ENCODE results near the gene PGLYRP1.

- TF ChIP-seq CTCF (IDR thresholded peaks at IDR 0.05) (no peak), POLR2A (IDR thresholded peaks at IDR 0.05) (no peak)
Observed at GRCh38 chr19:45976178-45976577, 46.7 kb downstream of the PGLYRP1 start.
